IPS-15b (cell line): ENCODE measurements around the gene MRAP2.
"Not testable (repeated sequence)": the region's sequence is repeated elsewhere in the genome, so short reads cannot be mapped to it uniquely, and the experiment has no call there.

Source experiments
- H3K27me3 ChIP-seq: one replicate; pipeline ENCODE4 v1.6.1; 2013; ENCODE audit warnings: low read length; ENCODE audit not compliant: control insufficient read depth, insufficient read depth
- H3K36me3 ChIP-seq: one replicate; pipeline ENCODE4 v1.6.1; 2013; ENCODE audit warnings: low read length; ENCODE audit not compliant: control insufficient read depth, insufficient read depth
- H3K4me1 ChIP-seq: one replicate; pipeline ENCODE4 v1.6.1; 2013; ENCODE audit warnings: mild to moderate bottlenecking, low read length; ENCODE audit not compliant: control insufficient read depth, insufficient read depth
- H3K4me3 ChIP-seq: one replicate; pipeline ENCODE4 v1.5.1; 2013; ENCODE audit warnings: low read depth, low read length
- H3K9ac ChIP-seq: one replicate; pipeline ENCODE4 v1.6.1; 2013; ENCODE audit warnings: low read depth, mild to moderate bottlenecking, low read length
- H3K9me3 ChIP-seq: one replicate; pipeline ENCODE4 v1.6.1; 2013; ENCODE audit warnings: mild to moderate bottlenecking, low read length; ENCODE audit not compliant: control insufficient read depth, insufficient read depth

The MRAP2 gene

DNA sequence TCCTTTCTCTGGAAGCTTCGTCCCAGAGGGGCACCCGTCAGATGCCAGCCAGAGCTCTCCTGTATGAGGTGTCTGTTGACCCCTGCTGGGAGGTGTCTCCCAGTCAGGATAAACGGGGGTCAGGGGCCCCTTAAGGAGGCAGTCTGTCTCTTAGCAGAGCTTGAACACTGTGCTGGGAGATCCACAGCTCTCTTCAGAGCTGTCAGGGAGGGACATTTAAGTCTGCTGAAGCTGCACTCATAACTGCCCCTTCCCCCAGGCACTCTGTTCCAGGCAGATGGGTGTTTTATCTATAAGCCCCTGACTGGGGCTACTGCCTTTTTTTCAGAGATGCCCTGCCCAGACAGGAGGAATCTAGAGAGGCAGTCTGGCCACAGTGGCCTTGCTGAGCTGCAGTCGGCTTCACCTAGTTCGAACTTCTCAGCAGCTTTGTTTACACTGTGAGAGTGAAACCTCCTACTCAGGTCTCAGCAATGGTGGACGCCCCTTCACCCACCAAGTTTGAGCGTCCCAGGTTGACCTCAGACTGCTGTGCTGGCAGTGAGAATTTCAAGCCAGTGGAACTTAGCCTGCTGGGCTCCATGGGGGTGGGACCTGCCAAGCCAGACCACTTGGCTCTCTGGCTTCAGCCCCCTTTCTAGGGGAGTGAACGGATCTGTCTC lies 81.5 kb downstream of the MRAP2 start:
- H3K27me3 ChIP-seq, H3K4me1 ChIP-seq, H3K9ac ChIP-seq, H3K9me3 ChIP-seq, H3K4me3 ChIP-seq, H3K36me3 ChIP-seq: not testable (repeated sequence)

DNA sequence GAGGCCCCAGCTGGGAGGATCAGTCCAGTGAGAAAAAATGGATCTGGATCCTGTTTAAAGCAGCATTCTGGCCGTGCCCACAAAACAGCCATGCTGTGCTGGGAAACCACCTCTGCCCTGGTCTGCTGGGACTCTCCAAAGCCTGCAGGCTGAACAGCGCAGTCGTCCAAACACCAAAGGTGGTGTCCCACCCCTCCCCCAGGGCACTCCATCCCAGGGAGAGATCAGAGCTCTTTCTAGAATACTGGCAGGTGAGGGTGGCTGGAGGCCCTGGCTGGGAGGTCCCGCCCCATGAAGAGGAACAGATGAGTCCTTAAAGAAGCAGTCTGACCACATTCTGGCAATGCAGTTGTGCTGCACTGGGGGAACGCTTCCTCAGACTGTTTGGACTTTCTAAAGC lies 84.6 kb downstream of the MRAP2 start:
- no peak overlapping the region for H3K4me3 ChIP-seq
- no peaks in the 10 kb centered on the region for H3K27me3 ChIP-seq
- H3K4me1 ChIP-seq: no peaks in the 10 kb centered on the region
- H3K9ac ChIP-seq: no peak overlapping the region
- H3K9me3 ChIP-seq: no peaks in the 10 kb centered on the region
- no peaks in the 10 kb centered on the region for H3K36me3 ChIP-seq

DNA sequence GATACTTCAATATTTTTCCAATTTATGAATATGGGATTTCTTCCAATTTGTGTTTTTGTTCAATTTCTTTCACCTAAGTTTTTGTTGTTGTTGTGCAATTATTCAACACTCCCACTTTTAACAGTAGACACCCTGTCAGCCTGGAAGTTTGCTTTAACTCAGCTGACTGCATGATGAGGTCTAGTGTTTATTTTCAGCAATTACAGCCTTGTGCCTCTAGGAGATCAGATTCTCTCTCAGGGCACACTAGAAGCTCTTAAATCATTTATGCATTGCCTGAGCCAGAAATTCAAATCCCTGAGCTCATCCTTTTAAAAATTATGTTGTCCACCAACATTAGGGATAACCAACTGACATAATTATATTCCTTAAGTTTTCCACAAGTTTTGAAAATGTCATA lies 85.7 kb downstream of the MRAP2 start:
- no peaks in the 10 kb centered on the region for H3K9me3 ChIP-seq
- H3K4me3 ChIP-seq: no peak overlapping the region
- H3K27me3 ChIP-seq: no peaks in the 10 kb centered on the region
- no peak overlapping the region for H3K9ac ChIP-seq
- no peaks in the 10 kb centered on the region for H3K36me3 ChIP-seq
- H3K4me1 ChIP-seq: no peaks in the 10 kb centered on the region

DNA sequence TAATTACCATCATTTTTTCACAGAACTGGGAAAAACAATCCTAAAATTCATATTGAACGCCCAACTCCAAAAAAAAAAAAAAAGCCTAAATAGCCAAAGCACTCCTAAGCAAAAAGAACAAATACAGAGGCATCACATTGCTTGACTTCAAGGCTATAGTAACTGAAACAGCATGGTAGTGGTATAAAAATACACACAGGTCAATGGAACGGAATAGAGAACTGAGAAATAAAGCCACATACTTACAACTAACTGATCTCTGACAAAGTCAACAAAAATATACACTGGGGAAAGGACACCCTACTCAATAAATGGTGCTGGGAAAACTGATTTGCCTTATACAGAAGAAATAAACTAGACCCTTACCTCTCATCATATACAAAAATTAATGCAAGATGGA lies 89.6 kb downstream of the MRAP2 start:
- no peaks in the 10 kb centered on the region for H3K9me3 ChIP-seq
- H3K4me1 ChIP-seq: no peaks in the 10 kb centered on the region
- no peak overlapping the region for H3K4me3 ChIP-seq
- no peak overlapping the region for H3K9ac ChIP-seq
- no peaks in the 10 kb centered on the region for H3K36me3 ChIP-seq
- H3K27me3 ChIP-seq: no peaks in the 10 kb centered on the region

DNA sequence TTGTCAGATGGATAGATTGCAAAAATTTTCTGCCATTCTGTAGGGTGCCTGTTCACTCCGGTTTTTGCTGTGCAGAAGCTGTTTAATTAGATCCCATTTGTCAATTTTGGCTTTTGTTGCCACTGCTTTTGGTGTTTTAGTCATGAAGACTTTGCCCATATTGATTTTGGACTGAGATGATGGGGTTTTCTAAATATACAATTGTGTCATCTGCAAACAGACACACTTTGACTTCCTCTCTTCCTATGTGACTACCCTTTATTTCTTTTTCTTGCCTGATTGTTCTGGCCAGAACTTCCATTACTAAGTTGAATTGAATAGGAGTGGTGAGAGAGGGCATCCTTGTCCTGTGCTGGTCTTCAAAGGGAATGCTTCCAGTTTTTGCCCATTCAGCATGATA lies 96.0 kb downstream of the MRAP2 start:
- not testable (repeated sequence) for H3K4me3 ChIP-seq, H3K27me3 ChIP-seq, H3K9me3 ChIP-seq, H3K9ac ChIP-seq, H3K36me3 ChIP-seq, H3K4me1 ChIP-seq

DNA sequence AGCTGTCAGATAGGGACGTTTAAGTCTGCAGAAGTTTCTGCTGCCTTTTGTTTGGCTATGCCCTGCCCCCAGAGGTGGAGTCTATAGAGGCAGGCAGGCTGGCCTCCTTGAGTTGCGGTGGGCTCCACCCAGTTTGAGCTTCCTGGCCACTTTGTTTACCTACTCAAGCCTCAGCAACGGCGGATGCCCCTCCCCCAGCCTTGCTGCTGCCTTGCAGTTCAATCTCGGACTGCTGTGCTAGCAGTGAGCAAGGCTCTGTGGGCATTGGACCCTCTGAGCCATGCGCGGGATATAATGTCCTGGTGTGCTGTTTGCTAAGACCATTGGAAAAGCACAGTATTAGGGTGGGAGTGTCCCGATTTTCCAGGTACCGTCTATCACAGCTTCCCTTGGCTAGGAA lies 99.8 kb downstream of the MRAP2 start:
- H3K27me3 ChIP-seq, H3K4me3 ChIP-seq, H3K36me3 ChIP-seq, H3K9me3 ChIP-seq, H3K9ac ChIP-seq, H3K4me1 ChIP-seq: not testable (repeated sequence)

DNA sequence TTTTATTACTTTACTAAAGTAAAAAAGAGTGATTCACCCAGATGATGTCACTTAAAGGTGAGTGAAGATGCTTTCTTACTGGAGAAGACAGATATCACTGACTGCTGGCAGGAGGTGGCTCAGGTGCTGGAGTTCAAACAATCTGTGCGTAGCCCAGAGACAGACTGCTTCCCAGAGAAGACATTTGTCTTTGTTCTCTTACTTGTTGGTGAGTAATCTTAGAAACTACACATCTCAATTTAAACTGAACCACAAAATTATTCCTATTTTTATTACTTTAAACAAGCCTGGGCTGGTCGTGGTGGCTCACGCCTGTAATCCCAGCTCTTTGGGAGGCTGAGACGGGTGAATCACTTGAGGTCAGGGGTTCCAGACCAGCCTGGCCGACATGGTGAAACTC lies 101.7 kb downstream of the MRAP2 start:
- no peak overlapping the region for H3K9ac ChIP-seq
- peaks cover 8% of the 10 kb centered on the region for H3K9me3 ChIP-seq
- H3K4me1 ChIP-seq: no peaks in the 10 kb centered on the region
- H3K4me3 ChIP-seq: no peak overlapping the region
- H3K36me3 ChIP-seq: peaks cover 2% of the 10 kb centered on the region
- H3K27me3 ChIP-seq: no peaks in the 10 kb centered on the region

DNA sequence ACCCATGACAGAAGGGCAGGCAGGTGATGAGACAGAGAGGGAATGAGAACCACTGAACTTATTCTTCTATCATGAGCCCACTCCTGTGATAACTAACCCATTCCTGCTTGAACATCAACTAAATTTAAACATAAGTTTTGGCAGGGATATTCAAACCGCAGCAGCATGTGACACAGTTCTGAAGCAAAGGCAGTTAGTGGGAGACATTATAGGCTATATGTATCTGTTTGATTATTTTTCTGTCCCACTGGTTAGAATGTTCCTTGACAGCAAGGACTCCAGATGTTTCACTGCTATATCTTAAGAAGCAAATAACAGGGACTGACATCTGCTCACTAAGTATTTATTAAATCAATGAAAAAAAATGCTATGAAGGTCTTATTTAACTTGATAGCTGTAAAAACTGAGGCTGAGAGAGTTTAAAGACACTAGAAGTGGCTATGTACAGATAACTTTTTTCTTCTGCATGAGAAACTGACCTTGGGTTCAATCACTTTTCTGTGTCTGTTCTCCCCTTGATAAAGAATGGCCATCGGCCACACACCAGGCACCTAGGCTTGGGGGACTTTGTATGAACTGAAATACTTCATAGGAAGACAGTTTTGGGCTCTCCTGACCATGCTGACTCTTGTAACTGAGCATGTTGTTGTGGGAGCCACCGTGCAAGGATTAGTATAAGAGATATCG lies 102.9 kb downstream of the MRAP2 start:
- no peak overlapping the region for H3K9ac ChIP-seq
- no peaks in the 10 kb centered on the region for H3K27me3 ChIP-seq
- H3K36me3 ChIP-seq: peaks cover 2% of the 10 kb centered on the region
- H3K4me1 ChIP-seq: no peaks in the 10 kb centered on the region
- no peak overlapping the region for H3K4me3 ChIP-seq
- peaks cover 8% of the 10 kb centered on the region for H3K9me3 ChIP-seq

DNA sequence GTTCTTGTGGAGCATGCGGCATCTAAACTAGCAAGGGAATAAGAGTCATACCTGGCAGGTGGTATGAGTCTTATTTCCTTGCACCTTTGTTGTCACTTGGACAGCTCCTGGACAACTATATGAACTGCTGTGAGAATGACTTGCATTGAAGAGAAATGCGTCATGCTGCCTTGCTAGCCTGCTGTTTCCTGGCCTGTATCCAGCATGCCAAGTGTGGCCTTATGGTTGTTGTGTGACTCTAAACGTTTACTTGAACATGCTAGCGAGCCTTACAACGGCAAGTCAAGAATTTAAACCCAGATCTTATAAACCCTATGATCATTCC lies 103.4 kb downstream of the MRAP2 start:
- Histone ChIP-seq H3K4me1 (no peaks in the 10 kb centered on the region), H3K4me3 (no peak overlapping the region), H3K27me3 (no peaks in the 10 kb centered on the region), H3K9ac (no peak overlapping the region), H3K36me3 (peaks cover 2% of the 10 kb centered on the region), H3K9me3 (peaks cover 8% of the 10 kb centered on the region)

DNA sequence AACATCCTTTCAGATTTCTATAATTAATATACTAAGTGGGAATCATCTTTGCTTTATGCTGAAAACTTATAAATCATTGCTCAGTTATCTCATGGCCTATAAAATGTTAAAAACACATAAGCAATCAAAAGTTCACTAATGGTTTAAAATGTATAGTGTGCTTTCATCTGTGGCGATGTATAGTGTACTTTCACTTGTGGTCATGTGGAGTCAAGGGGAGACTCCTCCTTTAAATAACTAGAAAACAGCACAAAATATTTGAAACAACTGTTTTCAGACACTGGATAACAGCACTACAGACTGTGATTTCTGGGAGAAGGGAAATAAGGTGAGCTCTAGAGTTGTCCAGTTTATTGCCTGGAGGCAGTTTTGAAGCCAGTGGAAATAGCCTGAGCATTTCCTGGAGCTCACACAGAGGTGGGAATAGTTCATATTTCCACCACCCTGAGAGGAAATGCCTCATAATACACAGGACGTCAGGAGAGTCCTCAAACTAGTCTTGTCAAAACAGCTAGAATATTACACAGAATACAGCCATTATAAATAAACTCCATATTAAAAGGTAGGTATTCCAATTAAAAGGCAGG lies 104.5 kb downstream of the MRAP2 start:
- H3K36me3 ChIP-seq: peaks cover 2% of the 10 kb centered on the region
- no peak overlapping the region for H3K9ac ChIP-seq
- no peak overlapping the region for H3K4me3 ChIP-seq
- H3K27me3 ChIP-seq: no peaks in the 10 kb centered on the region
- peaks cover 8% of the 10 kb centered on the region for H3K9me3 ChIP-seq
- no peaks in the 10 kb centered on the region for H3K4me1 ChIP-seq

DNA sequence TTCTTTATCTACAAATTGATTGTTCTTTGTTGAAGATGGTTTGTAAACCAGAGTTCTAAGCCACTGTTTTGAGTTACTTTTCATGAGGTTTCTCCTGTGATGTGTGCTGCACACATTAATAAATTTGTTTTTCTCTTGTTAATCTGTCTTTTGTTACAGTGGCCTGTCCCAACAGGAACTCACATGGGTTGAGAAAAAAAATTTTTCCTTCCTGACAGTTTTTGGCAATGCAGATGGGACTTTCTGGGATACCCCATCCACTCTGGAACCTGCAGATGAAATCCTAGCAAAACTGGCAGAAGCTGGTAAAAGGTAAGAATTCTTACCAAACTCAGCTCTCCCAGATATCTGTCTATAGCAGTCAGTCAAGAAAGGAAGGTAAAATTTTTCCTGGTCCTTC lies 105.7 kb downstream of the MRAP2 start:
- H3K27me3 ChIP-seq: no peaks in the 10 kb centered on the region
- H3K4me3 ChIP-seq: no peak overlapping the region
- no peaks in the 10 kb centered on the region for H3K36me3 ChIP-seq
- no peaks in the 10 kb centered on the region for H3K9me3 ChIP-seq
- H3K4me1 ChIP-seq: no peaks in the 10 kb centered on the region
- H3K9ac ChIP-seq: no peak overlapping the region
